ENCODE results near the gene RASSF1.

GRCh38 chr3:50327943-50328691 is 12.5 kb downstream of the RASSF1 start, which contains the start of gene TUSC2:
- TF ChIP-seq CTCF (IDR thresholded peaks at IDR 0.05; ENCODE audit: low read length) (no peak), EZH2 (IDR thresholded peaks at IDR 0.05; ENCODE audit: borderline replicate concordance, low read length) (no peak)

Data from OCI-LY1 (cell line).